ENCODE results near the gene ARID3A.

The ARID3A gene

GRCh38 chr19:912181-913079 is 13.4 kb upstream of the ARID3A start:
- DNase-seq: no peak

GRCh38 chr19:913080-913748 is 12.6 kb upstream of the ARID3A start, which contains the start of gene R3HDM4:
Gene R3HDM4 (minus strand): TSS chr19:913219. CDS start chr19:913157, 62 bp downstream.
- DNase-seq: peak; percentile 85

- DNase-seq: no peak
These were observed 9.1 kb upstream of the ARID3A start for GRCh38 chr19:916645-917322.

GRCh38 chr19:917323-918151 is 8.3 kb upstream of the ARID3A start, which contains the start of gene KISS1R:
Gene KISS1R (plus strand): TSS chr19:917333. CDS start chr19:917503, 170 bp downstream.
- peak; percentile 47 for DNase-seq

- no peak for DNase-seq
These were observed 7.7 kb upstream of the ARID3A start for GRCh38 chr19:918152-918437.

- peak; percentile 66 for DNase-seq
These were observed 7.2 kb upstream of the ARID3A start for GRCh38 chr19:918481-919198.

- peak; percentile 42 for DNase-seq
These were observed 6.4 kb upstream of the ARID3A start for GRCh38 chr19:919199-920050.

- DNase-seq: peak; percentile 72
These were observed 5.6 kb upstream of the ARID3A start for GRCh38 chr19:920051-920864.

DNA sequence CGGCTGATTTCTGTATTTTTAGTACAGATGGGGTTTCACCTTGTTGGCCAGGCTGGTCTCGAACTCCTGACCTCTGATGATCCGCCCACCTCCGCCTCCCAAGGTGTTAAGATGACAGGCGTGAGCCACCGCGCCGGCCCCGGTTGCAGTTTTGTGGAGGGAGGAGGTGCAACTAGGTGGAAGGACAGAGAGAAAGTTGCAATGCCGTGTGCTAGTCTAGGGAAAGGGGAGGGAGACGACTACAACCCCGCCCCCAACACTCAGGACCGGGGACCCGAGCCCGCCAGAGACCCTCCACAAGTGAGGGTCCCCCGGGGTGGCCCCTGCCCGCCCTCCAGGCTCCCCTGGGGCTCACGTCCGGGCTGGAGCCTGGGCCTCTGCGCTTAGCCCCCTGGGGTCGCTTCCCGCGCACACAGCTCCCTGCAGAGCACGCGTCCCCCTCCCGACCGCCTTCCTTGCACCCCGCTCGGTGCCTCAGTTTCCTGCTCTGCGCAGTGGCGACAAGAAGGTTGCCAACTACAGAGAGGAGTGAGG is 1.2 kb upstream of the ARID3A start:
- DNase-seq: peak; percentile 52

GRCh38 chr19:925087-925525 is 729 bp upstream of the ARID3A start:
- DNase-seq: peak; percentile 85

DNA sequence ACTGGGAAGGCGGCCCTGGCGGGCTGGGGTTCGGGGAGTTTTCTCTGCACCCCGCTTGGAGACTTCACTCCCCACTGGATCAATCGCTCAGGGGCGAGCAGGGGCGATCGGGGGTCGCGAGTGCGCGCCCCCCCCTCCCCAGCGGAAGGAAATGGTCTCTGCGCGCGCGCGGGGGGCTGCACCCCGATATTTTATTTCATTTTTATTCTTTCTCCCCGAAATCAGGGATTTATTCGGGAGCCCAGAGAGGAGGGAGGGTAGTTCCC is 421 bp downstream of the ARID3A start:
- DNase-seq: no peak

DNA sequence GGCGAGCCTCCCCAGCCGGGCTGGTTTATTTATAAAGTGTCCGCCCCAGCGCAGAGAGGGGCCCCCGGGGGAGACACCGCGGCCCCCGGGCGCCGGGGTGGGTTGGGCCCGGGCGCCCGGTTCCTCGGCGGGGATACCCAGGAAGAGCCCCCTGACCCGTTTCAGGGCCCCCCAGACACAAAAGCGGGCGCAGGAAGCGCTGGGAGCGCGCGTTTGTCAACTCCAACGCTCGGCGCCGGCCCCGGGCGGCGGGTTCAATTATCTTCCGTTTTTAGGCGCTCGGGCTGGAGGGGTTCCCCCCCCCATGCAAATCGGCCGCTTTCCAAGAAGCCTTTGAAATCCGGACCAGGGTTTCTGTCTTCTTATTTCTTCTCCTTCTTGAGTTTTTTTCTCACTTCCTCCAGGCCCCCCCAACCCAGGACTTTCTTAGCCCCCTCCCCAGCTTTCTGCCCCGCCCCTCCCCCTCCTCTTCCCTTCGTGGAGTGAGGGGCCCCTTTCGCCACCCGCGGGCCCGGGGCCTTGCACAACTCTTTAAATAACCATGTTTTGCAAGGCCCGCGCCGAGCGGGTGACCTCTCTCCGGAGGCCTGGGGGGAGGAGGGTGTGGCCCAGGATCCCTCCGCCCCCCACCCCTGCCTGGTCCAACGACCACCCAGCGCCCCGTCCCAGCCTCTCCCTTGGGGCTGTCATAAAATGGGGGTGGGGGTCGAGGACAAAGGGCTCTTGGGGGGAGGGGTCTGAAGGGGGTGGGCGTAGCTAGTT is 935 bp downstream of the ARID3A start:
- DNase-seq: peak; percentile 62

DNA sequence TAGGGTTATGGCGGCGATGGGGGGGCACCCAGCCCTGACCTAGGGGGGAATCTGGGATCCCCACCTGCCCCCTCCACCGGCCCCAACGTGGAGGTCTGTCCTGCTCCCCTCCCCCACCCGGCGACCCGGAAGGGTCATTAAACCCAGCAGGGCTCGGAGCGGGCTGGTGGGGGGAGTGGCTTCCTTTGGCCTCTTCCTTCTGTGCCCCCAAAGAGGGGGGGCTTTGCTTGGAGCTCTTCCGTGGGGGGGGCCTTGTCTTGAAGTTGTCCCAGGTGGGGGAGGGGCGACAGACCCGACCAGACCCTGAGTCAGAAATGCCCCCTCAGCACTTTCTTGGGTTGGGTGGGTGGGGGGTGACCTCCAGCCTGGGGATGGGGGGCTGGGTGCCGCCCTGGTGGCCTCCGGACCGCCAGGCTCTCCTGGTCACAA is 1.5 kb downstream of the ARID3A start:
- no peak for DNase-seq

- no peak for DNase-seq
These were observed 2.1 kb downstream of the ARID3A start for GRCh38 chr19:927780-928401.

DNA sequence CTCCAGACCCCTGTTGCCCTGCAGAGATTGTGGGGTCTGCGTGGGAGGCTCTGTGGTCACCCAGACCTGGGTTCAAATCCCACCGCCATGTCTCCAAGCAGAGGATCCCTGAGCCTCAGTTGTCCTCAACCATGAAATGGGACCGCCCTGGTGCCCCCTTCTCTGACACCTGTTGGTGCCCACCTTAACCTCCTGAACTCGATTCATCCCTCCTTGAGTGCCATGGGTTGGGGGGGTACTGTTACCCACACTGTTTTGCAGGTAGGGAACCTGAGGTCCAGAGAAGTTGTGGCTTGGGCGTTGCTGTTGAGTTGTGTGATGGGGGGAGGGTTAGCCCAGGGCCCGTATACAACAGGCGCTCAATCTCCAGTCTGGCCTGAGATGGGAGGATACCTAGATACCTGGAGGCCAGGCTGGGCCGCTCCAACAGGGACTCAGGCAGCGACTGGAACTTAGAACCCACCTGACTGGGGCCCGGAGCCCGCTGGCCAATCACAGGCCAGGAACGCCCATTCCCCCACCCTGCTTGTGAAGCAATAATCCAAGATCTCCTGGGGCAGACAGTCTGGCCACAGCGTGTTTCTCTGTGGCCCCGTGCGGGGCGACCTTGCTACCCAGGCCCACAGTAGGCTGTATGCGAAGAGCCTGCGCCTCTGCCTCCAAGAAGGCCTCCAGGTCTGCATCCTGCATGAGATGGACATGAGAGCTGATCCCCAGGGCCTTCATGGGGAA is 2.8 kb downstream of the ARID3A start:
- DNase-seq: no peak

GRCh38 chr19:929203-929890 is 3.5 kb downstream of the ARID3A start:
- no peak for DNase-seq

DNA sequence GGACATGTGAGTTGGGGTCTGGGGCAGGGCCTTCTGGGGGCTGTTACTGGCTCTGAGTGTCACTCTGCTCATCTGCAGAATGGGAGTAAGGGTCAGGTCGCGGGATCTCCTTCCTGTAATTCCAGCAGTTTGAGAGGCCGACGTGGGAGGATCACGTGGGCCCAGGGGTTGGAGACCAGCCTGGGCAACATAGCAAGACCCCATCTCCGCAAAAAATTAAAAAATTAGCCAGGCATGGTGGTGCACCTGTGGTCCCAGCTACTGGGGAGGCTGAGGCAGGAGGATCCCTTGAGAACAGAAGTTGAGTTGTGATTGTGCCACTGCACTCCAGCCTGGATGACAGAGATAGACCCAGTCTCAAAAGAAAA is 4.0 kb downstream of the ARID3A start:
- DNase-seq: no peak

Data from activated CD4-positive, alpha-beta T cell treated with anti-CD3 and anti-CD28 coated beads, Interleukin-2, Interleukin-6, amounts not matched to agents 100 ng/mL and 50 ng/mL, durations not matched to agents 16 hours and 8 hours (primary cell).